CD4-positive, alpha-beta T cell treated with Interleukin-1 beta for 1 hour (primary cell): Measurements from ENCODE around the gene FIGN.

Experiments
- DNase-seq, 2 donors: peaks; one replicate each; pipeline ENCODE4 v3.0.0-alpha.2; 2020 to 2022

The FIGN gene

DNA sequence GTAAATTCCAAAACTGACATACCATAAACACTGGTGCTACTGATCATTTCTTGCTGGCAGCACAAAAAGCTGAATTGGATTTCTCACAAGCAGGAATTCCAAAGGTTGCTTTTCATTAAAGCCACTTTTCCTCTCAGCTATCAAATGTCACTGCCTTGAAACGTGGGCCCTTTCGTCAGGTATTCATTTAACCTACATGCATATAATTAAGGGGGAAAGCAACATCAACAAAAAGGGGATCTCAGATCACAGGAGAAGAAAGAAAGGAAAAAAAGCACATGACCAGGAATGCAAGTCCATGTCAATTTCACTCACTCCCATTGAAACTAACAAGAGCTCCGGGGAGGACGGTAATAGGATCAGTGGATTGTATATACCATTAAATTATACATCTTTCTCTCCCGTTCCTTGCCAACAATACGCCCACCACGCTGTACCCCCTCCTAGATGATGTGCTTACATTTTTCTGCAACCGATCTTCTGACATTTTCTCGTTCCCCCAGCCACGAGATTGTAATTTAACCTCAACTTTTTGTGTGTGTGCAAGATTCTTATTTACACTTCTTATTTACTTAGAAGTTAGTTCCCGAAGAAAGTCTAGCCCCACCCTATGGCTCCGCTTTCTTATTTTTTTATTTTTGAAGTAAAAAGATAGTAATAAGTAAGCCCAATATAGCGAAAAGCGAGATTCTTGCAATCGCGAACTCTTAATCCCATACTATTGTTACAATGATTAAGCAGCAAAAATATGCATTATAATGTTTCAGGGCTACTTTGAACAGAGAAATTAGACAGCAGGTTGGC, 725 bp downstream of the FIGN start:
- no peak for DNase-seq

DNA sequence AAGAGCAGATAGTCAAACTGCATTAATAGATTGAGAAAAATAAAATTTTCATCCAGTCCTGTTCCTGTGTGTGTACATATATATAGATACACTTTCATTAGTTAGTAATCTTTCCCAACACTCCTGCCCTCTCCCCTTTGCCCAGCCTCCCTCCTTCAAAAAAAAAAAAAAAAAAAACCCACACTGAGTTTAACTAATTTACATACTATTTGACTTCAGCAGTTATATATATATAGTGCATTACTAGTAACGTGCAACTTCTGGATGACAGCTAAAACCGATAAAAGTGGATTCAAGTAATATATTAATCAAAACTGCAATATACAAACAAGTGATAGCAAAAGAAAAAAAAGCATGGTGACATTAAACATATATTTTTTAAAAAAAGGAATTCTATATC, 1.4 kb downstream of the FIGN start:
- no peak for DNase-seq

DNA sequence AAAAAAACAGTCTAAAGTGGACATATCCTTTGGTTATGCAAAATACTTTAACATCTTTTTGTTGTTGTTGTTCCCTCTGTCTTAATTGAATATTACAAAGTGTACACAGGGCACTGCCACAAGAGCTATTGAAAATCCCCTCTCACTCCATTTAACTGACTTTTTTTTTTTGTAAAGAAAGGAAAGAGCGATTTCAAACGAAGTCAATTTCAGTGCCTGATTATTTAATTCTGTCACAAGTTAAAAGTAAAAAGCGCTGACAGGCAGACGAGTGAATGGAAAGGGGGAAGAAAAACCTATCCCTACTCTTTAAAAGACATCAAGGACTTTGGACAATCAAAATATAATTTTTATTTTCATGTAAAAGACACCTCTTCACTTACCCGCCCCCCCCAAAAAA, 1.9 kb downstream of the FIGN start:
- no peak for DNase-seq

DNA sequence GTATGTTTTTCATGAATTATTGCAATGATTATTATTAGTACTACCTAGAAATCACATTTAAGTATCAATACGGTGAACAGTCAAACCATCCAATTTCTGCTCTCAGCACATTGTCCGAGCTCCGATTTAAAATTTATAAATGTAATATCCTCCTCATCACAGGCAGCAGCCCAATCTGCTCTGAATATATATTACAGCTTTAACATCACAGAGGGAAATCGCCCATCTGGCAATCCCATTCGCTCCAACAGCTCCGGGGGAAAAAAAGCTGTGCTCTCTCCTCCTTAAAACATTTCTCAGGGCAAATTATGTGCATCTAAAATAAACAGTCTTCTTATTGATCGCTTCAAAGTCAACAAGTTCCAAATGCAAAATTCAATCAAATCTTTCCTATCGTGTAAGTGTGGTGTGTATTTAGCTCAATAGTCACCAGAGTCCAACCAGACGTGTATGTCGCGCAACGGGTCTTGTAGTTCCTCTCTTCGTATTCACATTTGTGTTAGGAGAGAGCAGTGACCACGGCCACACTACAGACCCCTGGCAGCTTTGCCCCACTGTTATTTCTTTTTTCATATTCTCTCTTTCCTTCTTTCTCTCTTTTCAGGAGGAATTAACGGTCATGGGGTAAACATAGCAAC, 2.4 kb downstream of the FIGN start:
- no peak for DNase-seq

DNA sequence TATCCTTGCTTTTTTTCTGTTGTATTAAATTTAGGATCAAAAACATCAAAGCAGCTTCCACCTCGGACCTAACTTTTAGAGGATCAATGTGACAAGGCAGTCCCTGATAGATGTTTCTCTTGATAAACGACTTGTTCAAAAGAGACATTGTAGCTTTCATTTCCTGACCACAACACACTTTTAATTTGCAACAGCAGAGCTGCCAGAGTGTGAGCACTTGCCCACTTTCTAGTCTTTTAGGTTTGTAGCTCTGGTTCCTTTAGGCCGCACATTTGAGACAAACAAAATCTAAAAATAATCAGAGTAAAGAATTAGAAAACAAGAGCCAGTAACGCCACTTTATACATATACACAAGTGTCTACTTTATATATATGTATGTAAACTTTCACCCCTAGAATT, 3.1 kb downstream of the FIGN start:
- DNase-seq, result no peak

DNA sequence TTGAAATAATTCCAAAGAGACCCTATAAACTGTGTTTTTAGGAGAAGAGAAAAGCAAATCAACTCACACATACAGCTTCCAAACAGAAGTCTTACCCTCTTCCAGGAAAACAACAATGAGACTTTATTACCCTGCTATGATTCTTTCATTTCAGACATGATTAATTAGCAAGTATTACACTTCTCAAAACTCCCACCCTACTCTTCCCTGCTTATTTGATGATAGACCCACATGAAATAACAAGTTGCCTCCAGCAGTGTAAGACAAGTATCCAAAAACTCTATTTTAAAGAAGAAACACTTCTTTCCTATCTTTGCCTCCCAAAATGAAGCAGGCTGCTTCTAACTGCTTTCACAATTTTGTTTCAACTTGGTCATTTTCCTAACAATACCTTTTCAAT, 4.1 kb downstream of the FIGN start:
- no peak for DNase-seq

DNA sequence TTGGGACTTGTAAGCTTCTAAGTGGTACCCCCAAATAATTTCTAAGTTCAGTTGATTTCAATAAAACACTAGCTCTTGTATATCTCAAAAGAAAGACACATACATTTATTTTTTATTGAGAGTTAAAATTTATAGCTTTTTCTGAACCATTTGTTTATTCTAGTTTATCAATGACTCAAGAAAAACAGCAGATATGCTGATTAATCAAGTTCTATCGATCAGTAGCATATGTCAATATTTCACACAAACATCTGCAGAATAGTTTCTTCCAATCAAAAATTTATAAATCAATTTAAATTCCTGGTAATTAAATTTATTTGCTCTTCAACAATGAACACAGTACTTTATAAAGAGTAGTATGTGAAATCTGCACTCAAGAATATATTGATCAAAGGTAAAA, 5.3 kb downstream of the FIGN start:
- no peak for DNase-seq

DNA sequence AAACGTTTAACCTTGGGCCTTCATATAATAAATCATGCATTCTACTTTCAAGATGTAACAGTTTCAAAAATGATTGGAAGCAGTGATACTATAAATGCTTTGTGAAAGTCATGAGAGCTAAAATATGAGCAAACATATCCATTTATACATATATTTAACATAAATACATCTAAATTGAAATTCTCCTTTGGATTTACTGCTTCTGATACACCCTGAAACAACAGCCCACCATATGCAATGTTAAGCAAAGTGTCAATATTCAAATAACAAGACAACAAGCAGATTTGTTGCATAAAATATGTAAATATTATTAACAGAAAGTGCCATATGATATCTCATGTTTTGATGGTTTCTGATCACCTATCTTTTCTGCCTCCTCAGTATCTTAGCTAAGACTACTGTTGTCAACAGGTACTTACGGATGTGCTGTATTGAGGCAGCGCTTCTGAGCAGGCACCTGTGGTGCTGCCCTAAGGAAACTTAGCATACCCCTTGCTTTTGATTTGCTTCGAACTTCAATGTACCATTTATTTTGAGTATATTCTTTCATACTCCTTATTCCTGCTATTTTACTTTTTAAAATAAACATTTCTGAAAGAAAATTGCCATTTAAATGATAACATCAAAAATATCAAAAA, 6.1 kb downstream of the FIGN start:
- no peak for DNase-seq

DNA sequence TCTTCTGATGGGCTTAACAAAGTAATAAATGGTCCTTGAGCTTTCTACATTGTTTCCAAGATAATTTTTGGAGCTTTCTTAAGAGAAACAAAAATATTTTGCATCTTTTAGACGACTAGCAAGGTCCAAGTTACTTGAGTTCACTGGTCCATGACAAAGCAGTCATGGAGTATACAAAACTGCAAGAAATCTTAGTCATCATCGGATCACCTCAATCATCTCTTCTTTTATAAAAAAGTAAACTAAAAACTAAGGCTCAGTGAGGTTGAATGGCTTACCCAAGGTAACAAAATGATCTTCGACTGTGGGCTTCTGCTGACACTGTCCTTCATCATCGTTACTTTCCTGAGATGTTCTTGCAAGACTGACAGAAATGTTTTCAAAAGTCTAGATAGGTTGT, 11.9 kb downstream of the FIGN start:
- DNase-seq, result no peak

DNA sequence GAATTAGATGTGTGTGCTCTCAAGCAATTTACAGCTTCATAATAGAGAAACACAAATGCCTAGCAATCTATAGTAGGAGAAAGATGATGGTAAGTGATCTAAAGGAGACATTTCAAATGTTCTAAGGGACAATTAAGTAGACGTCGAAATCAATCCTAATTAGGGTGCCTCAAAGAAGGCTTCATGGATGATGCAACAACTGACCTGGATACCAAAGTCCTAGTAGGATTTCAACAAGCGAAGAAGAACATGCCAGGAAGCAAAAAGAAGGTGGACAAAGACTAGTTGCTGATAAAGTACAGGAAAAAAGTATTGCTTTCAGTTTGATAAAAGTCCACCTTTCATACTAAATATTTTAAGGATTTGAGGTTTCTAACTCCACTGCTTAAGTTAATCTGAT, 12.5 kb downstream of the FIGN start:
- no peak for DNase-seq

DNA sequence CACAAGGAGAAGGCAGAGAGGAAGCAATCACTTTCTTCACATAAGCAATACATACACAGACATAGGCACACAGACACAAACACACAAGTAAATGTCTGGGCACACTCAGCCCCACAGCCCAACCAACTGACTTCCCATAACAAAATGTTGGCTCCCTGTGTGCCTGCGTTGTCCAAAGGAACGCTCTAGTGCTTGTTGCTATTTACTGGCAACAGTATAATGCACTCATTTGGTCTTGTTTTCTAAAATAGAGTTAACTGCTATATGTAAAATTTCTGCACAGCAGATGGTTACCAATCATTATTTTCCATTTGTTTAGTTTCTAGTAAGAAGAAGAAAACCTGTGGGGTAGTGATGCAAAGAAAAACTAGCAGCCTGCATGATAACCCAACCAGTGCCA, 16.5 kb downstream of the FIGN start:
- DNase-seq, result no peak

DNA sequence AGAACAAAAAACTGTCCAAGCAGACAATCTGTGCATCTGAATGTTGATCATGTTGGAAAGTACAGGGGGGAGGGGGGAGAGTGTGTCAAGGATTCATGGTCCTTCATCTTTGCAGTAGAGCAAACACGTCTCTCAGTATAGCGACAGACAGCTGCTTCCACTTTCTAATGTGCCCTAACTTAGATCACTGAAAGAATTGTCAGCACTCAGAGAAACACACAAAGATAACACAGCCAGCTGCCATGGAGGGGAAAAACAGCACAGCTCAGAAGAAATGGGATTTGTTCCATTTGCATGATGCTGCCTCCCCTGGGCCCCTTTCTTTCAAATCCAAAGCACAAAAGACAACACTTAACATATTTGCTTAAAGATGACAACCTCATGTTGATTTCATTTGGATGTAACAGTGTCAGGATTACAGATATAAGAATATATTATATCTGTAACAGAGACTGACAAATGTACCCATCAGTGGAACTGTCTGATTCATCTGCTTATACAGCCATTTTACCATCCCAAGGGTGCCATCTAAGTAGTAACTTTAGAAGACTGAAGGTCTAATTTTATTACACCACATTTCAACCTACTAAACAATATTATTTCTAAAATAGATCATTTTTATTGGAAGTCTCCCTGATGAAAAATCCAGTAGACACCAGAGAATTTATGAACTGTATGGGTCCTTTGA, 17.7 kb downstream of the FIGN start:
- no peak for DNase-seq

DNA sequence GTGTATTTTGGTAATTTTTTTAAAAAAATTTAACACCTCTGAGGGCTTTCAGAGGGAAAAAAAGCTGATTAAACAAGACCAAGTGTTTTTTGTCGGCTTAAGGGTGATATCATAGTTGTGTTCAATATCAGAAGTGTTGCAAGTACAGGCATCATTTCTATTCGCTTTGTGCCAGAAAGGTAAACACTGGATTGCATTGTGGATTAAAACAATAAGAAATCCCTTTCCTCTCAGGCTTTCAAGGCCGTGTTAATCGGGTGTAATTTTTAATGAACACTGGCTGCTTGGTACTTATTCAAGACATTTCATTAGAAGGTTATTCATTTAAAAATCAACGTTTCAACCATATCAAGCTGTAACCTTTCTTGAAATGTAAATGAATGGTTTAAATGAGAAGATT, 18.3 kb downstream of the FIGN start:
- no peak for DNase-seq

DNA sequence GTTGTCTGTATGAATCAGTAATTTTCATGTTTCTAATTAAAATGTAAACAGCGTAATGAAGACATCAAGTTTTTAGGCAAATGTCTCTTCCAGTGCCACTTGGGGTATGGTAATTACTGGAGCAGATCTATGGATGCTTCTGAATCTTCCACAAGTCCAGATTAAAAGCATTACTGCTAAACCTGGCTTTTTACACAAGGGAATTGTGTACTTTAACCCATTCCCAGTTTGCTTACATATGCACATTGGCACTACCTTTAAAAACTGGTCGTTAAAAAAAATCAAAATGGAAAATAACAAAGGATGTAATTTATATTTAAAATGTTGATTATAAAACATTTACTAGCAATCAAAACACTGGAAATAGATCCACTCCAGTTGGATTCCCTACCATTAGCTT, 19.7 kb downstream of the FIGN start:
- DNase-seq, result no peak

DNA sequence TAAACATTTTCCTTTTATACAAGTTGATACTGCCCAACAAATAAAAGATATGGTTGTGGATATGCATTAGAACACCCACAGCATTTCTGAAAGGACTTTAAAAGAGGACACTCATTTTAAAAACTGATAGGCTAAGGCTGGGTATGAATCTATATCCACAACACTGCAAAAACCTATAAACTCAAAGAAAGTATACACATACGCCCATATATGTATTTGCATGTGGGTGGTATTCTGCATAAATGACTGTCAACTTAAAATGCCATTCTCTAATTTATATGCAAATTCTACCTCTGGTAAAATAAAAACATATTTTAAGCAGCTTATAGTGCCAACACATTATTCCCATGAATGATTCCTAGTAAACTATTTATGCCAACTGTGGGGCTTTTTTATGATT, 20.1 kb downstream of the FIGN start:
- DNase-seq, result no peak

DNA sequence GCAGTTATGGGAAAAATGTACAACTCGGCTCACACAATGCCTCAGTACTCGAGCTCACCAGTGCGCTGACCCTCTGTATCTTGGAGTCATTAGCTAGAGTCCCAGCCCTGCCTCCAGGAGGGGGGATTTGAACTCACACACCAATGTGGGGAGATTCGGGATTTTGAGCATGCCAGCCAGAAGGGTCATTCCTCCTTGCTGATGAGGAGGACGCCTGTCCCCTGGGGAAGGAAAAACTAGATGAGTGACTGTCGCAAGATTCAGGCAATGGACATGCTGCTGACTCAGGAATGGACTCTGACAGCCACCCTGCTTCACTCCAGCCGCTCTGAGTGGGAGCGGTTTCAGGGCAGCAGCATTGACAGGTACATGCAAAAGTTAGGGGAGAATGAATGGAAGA, 20.6 kb downstream of the FIGN start:
- no peak for DNase-seq

DNA sequence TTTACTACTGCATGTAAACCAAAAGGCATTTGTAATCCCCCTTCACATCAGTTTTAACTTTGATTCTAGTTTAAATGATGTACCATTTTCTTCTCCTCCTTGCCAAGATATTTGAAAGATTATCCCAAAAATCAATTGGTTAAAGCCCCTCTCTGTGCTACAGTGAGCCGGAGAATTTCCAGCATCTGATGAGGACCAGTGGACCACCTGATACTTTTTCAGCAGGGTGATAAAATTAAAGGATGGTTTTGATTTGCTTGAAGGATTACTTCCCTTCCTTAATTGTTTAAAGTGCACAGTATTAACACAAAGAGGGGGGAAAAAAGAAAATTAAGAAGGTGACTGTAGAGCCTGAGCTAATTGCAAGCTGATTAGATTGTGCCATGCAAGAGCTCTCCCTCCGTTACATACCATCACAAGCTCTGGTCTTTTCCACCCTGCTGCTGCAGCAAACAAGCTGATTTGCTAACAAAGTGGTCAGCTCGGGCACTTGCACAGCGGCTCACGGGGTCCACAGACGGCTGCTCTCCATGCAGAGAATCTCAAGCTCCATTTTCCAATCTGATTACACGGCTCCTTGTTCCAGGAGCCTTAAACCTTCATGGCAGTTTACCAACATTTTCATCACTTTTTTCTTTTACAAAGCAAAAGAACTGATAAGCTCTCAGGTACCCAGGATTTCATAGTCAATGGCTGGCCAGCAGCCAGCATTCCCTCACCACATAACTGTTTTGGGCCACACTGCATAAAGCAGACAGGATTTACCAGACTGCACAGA, 22.1 kb downstream of the FIGN start:
- no peak for DNase-seq

DNA sequence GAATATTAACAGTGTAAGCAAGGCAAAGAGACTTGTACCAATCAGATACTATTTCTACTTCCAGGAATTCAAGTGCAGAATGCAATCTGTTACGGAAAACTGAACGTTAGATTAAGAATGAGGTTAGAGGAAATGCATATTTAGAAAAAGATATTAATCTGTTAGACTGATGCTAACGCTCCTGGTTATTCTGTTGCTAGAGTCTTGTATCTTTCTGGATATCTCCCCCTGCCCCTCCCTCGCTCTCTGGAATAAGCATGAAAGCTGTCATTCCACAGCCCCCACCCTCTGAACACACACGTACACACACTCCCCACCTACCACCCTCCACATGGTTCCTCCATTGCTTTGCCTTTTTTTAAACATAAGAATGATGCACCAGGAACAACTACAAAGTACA, 24.1 kb downstream of the FIGN start:
- no peak for DNase-seq

DNA sequence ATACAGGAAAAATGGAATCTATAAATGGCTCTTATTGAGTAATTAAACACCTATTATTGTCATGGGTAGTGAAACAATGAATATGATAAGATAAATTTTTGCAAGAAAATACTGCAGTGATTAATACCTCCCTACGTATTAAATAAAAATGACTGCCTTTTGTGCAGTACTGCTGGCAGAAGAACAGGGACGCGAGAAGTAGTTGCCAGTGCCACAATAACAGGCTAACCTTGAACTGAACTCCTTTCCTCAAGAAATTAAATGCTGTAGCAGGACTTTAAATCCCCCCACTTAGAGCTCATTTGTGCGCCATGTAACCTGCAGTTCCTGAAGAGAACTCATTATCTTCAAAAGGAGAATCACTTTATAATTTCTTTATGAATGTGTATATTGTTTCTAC, 24.6 kb downstream of the FIGN start:
- no peak for DNase-seq

DNA sequence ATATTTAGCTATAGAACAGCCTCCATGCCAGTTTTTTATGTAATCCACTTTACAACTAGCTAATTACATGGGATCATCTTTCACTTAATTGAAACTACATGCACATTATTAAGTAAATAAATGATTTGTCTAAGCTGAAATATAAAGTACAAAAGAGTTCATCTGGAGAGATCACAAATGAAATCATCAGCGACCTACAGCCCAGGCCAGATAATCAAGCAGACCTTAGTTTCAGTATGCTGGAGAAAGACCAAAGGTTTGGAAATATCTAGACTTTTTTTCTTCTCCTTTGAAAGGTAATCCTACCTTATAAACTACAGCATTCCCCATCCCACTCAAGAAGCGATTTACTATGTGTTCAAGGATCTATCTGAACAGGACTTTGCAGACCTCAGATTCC, 26.5 kb downstream of the FIGN start:
- DNase-seq, result no peak

DNA sequence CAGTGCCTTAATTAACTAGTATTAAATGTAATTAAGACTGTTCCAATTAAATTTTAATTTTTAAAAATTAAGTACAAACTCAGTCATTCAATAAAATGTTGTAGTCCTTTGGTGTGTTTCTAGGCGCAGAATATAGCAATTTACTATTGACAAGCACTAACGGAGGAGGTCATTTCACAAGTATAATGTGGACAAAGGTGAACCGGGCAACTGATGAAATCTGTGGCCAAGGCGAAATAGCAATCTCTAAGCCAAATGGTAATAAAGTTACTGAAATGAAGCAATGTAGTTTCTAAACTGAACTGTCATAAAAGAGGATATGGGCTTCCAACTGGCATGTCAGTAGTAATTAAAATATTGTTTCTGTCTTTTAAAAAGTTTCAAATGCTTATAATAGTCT, 27.5 kb downstream of the FIGN start:
- no peak for DNase-seq

DNA sequence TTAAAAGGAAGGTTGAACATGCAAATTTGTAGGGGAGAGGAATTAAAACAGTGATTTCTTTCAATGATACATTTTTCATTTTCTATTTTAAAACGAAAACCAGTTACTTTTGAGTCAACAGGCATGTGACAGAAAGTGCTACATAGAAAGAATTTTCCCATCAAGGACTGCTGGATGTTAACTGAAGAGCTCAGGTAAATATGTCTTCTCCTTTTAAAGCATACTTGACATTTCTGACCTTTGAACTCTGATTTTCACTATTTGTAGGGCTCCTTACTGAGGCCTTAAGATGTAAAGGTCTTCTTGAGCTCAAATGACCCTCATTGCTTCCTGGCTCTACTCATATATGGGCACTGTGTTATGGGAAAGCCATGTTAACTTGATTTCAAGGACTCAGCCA, 32.4 kb downstream of the FIGN start:
- DNase-seq, result no peak
